Suprapubic skin (tissue), 4 donors: ENCODE data around the gene CTBP2.

ENCODE experiments used
- CTCF ChIP-seq, 2 donors: fragments of 200-600 bp in 1 of 2; fragments of 450-650 bp in 1 of 2; sonication (generic) in 1 of 2; IDR thresholded peaks; one replicate each; pipeline ENCODE4 v1.5.1; 2016 to 2019; ENCODE audit warnings: antibody characterized with exemption in 2 of 2, mild to moderate bottlenecking in 1 of 2, moderate library complexity in 1 of 2
- EP300 ChIP-seq: sonication (generic); formaldehyde crosslinking; IDR thresholded peaks from one replicate; pipeline ENCODE4 v1.6.1; 2017; ENCODE audit warnings: antibody characterized with exemption
- POLR2A ChIP-seq, 2 donors: fragments of 450-650 bp; IDR thresholded peaks; one replicate each; pipeline ENCODE4 v1.6.1; 2017; ENCODE audit warnings: antibody characterized with exemption in 2 of 2, mild to moderate bottlenecking in 2 of 2, moderate library complexity in 2 of 2
- POLR2AphosphoS5 ChIP-seq, 3 donors: sonication (generic); formaldehyde crosslinking; IDR thresholded peaks; one replicate each; pipeline ENCODE4 v1.6.1; 2017; ENCODE audit warnings: antibody characterized with exemption in 3 of 3

- TF ChIP-seq CTCF (IDR thresholded peaks at IDR 0.05): no peak
- TF ChIP-seq POLR2AphosphoS5 (IDR thresholded peaks at IDR 0.05): no peak
- TF ChIP-seq POLR2A (IDR thresholded peaks at IDR 0.05): no peak
- TF ChIP-seq EP300: no peak
These were observed 123.1 kb downstream of the CTBP2 start for GRCh38 chr10:125037145-125037877.
